AG04450 (cell line): ENCODE measurements around the gene KIF2B. TPM values are rescaled to one million over a fixed set of nuclear protein-coding genes. Genes with fewer than 3 reads are reported as not detected.
"Not testable (repeated sequence)": the region's sequence is repeated elsewhere in the genome, so short reads cannot be mapped to it uniquely, and the experiment has no call there.

Experiments
- CTCF ChIA-PET: fragments of 300-600, 350-600 bp; formaldehyde crosslinking; extraction: SDS; loops from one replicate; lab custom pipeline; 2022; ENCODE audit warnings: antibody characterized with exemption, inconsistent platforms; lab: Charles Lee
- POLR2A ChIA-PET: fragments of 350-600 bp; formaldehyde crosslinking; extraction: SDS; loops from one replicate; lab custom pipeline; 2021; ENCODE audit warnings: antibody characterized with exemption, inconsistent platforms; lab: Yijun Ruan, JAX
- DNase-seq: peaks from one replicate; pipeline ENCODE4 v3.0.0-alpha.2; 2011; ENCODE audit warnings: low read depth, low spot score
- H3K27ac ChIP-seq: one replicate; pipeline ENCODE4 v1.5.1; 2012; ENCODE audit warnings: low read depth, low read length, control low read depth
- H3K27me3 ChIP-seq: one replicate; pipeline ENCODE4 v1.6.0; 2012; ENCODE audit warnings: low read length; ENCODE audit not compliant: control insufficient read depth, insufficient read depth
- H3K4me3 ChIP-seq: 2 replicates; pipeline ENCODE4 v1.5.1; 2011; ENCODE audit warnings: mild to moderate bottlenecking, low read depth, low read length, control low read depth
- H3K9me3 ChIP-seq: 2 replicates; pipeline ENCODE4 v1.5.1; 2012; ENCODE audit warnings: low read length; ENCODE audit not compliant: control insufficient read depth, insufficient read depth
- polyA plus RNA-seq: library from polyadenylated mRNA; depleted of rRNA; stranded (reverse); fragments of >200 nt; gene quantifications from 2 replicates; pipeline ENCODE4 v1.2.3, GENCODE V29; 2011
- TF ChIP-seq, protein P1 (sequence below): IDR thresholded peaks from 2 replicates; pipeline ENCODE4 v1.5.1; 2011; ENCODE audit warnings: low read depth, low read length, control low read depth, inconsistent platforms

The KIF2B gene
- polyA plus RNA-seq, 1 experiment: not detected

DNA sequence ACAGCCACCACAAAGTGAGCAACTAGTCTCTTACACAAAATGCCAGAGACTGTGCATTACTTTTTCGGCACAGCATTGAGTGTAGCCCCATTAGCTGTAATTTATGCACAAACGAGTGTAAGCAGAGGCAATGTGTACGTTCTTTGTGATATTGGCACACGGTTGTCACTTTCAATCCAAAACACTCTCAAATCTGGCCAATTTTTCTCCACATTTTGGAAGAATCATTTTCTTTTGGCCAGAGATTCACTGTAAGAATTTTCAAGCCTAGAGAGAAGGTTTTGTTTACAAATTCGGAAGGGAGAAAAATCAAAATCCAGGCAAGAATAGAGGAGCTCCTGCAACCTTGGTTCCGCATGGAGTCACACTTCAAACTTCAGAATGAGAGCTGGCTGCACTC, 15.4 kb upstream of the KIF2B start:
- H3K27me3 ChIP-seq: no peaks in the 10 kb centered on the region
- TF ChIP-seq, protein P1, sequence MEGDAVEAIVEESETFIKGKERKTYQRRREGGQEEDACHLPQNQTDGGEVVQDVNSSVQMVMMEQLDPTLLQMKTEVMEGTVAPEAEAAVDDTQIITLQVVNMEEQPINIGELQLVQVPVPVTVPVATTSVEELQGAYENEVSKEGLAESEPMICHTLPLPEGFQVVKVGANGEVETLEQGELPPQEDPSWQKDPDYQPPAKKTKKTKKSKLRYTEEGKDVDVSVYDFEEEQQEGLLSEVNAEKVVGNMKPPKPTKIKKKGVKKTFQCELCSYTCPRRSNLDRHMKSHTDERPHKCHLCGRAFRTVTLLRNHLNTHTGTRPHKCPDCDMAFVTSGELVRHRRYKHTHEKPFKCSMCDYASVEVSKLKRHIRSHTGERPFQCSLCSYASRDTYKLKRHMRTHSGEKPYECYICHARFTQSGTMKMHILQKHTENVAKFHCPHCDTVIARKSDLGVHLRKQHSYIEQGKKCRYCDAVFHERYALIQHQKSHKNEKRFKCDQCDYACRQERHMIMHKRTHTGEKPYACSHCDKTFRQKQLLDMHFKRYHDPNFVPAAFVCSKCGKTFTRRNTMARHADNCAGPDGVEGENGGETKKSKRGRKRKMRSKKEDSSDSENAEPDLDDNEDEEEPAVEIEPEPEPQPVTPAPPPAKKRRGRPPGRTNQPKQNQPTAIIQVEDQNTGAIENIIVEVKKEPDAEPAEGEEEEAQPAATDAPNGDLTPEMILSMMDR: no peak
- DNase-seq: no peak
- H3K9me3 ChIP-seq: peaks cover 4% of the 10 kb centered on the region
- CTCF ChIA-PET: interaction anchor here (0.6 kb wide), 1 partner anchor 733 kb away, joined by 3 read pairs; no protein-coding TSS in a partner anchor
- POLR2A ChIA-PET: no interaction called here
- no peak overlapping the region for H3K27ac ChIP-seq
- H3K4me3 ChIP-seq: no peak overlapping the region

DNA sequence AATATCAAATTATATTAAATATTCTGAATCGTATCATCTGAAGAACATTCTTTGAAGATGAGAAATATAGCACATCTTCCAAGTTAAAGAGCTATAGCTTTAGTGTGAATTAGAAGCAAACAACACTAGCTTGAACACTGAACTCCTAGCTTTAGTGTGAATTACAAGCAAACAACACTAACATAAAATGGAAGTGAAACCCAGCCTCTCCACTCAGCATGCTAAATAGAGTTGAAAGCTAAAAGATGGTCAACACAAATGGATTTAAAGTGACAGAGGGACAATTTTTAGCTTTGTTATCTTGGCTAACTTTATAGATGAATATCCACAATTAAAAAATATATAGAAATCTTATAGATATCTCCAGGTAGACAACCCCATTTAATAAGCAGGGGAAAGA, 4.5 kb upstream of the KIF2B start:
- no peaks in the 10 kb centered on the region for H3K27me3 ChIP-seq
- TF ChIP-seq, protein P1: no peak
- CTCF ChIA-PET: no interaction called here
- H3K9me3 ChIP-seq: peaks cover 9% of the 10 kb centered on the region
- H3K27ac ChIP-seq: no peak overlapping the region
- H3K4me3 ChIP-seq: no peak overlapping the region
- no peak for DNase-seq
- POLR2A ChIA-PET: no interaction called here

DNA sequence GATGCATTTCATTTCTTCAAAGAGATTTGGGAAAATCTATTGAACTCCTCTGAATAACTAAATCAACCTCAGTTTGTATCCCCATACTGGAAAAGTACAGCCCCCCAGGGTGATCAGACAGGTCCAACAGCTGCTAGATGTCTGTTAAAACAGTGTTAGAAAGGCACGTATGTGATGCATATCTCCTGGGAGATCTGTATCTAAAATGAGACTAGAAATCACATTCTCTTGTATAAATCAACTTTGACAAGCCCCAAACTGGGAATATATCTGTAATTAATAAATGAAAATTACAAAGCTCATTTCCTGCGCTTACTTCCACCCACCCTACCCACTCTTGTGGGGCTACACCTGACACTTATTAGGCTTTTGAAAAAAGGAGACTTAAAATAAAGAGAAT, 3.8 kb upstream of the KIF2B start:
- CTCF ChIA-PET: no interaction called here
- no peak overlapping the region for H3K27ac ChIP-seq
- no peak overlapping the region for H3K4me3 ChIP-seq
- POLR2A ChIA-PET: no interaction called here
- no peak for DNase-seq
- TF ChIP-seq, protein P1: no peak
- H3K27me3 ChIP-seq: no peaks in the 10 kb centered on the region
- H3K9me3 ChIP-seq: peaks cover 15% of the 10 kb centered on the region

DNA sequence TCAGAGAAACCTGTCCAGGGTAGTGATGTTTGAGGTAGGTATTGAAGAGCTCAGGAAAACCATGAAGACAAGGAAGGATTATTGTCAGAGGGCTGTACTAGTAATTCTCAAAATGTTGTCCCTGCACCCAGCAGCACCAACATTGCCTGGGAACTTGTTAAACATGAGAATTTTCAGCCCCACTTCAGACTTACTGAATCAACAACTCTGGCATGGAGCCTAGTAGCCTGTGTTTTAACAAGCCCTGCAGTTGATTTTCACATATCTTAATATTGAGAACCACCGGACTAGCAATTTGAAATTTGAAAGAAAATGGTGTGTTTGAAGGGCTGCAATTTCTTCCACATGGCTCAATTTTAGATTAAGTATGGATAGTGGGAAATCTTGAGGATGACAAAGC, 2.8 kb upstream of the KIF2B start:
- ChIA-PET POLR2A (no interaction called here), CTCF (no interaction called here)
- no peak overlapping the region for H3K4me3 ChIP-seq
- DNase-seq: no peak
- TF ChIP-seq, protein P1: no peak
- peaks cover 21% of the 10 kb centered on the region for H3K9me3 ChIP-seq
- no peak overlapping the region for H3K27ac ChIP-seq
- no peaks in the 10 kb centered on the region for H3K27me3 ChIP-seq

DNA sequence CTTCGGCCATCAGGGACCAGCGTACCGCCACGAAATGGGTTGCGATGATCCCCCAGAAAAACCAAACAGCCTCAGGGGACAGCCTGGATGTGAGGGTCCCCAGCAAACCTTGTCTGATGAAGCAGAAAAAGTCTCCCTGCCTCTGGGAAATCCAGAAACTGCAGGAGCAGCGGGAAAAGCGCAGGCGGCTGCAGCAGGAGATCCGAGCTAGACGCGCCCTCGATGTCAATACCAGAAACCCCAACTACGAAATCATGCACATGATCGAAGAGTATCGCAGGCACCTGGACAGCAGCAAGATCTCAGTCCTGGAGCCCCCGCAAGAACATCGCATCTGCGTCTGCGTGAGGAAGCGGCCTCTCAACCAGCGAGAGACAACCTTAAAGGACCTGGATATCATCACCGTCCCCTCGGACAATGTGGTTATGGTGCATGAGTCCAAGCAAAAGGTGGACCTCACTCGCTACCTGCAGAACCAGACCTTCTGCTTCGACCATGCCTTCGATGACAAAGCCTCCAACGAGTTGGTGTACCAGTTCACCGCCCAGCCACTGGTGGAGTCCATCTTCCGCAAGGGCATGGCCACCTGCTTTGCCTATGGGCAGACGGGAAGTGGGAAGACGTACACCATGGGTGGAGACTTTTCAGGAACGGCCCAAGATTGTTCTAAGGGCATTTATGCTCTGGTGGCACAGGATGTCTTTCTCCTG, 769 bp downstream of the KIF2B start:
- H3K27me3 ChIP-seq: no peaks in the 10 kb centered on the region
- ChIA-PET POLR2A (no interaction called here), CTCF (no interaction called here)
- no peak overlapping the region for H3K27ac ChIP-seq
- H3K9me3 ChIP-seq: peaks cover 29% of the 10 kb centered on the region
- DNase-seq: no peak
- H3K4me3 ChIP-seq: no peak overlapping the region
- TF ChIP-seq, protein P1: no peak

DNA sequence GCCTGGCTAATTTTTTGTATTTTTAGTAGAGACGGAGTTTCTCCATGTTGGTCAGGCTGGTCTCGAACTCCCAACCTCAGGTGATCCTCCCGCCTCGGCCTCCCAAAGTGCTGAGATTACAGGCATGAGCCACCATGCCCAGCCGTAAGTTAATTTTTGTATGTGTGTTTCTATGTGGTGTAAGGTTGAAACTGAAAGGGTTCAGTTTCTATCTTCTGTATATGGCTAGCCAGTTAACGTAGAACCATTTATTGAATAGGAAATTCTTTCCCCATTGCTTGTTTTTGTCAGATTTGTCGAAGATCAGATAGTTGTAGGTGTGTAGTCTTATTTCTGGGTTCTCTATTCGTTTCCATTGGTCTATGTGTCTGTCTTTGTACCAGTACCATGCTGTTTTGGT, 12.0 kb downstream of the KIF2B start:
- H3K4me3 ChIP-seq, DNase-seq, CTCF ChIA-PET, POLR2A ChIA-PET, H3K27me3 ChIP-seq, H3K9me3 ChIP-seq, H3K27ac ChIP-seq: not testable (repeated sequence)
